ENCODE data around the gene SRGN.

GRCh38 chr10:69151984-69152383, 64.1 kb downstream of the SRGN start:
- TF ChIP-seq CTCF (IDR thresholded peaks at IDR 0.05) (no peak), POLR2A (IDR thresholded peaks at IDR 0.05) (no peak)

Data from adrenal gland (tissue), 5 donors.